Fibroblast of lung (primary cell): ENCODE results near the gene PRRC2A.

Source experiments
- CTCF ChIP-seq, 2 donors: IDR thresholded peaks in 1 of 2; conservative IDR thresholded peaks in 1 of 2; 1 replicate in 1 of 2; 2 replicates in 1 of 2; pipeline ENCODE4 v1.5.1; 2011 to 2012; ENCODE audit warnings: low read length in 2 of 2, control low read depth in 1 of 2, inconsistent platforms in 1 of 2, low read depth in 1 of 2, mild to moderate bottlenecking in 1 of 2
- EZH2 ChIP-seq: IDR thresholded peaks from 2 replicates; pipeline ENCODE4 v1.5.1; 2012; ENCODE audit warnings: low read length, control low read depth, mild to moderate bottlenecking; ENCODE audit errors: missing control alignments

- peak in 1 of 2 donors; percentile 18 for TF ChIP-seq CTCF (conservative IDR thresholded peaks at IDR 0.05 in 1 of 2, IDR thresholded peaks at IDR 0.05 in 1 of 2; ENCODE audit: low read depth in 1 of 2, low read length in 2 of 2)
- no peak for TF ChIP-seq EZH2
These were observed 45.2 kb downstream of the PRRC2A start, which contains the start of gene CSNK2B for GRCh38 chr6:31665501-31666336.
